ENCODE measurements around the gene RBM23. TPM values are rescaled to one million over a fixed set of nuclear protein-coding genes. Genes with fewer than 3 reads are reported as not detected.
"Not testable (repeated sequence)": the region's sequence is repeated elsewhere in the genome, so short reads cannot be mapped to it uniquely, and the experiment has no call there.

Gene RBM23
- 10 to 100 TPM; 91.7 to 98.0 TPM for total RNA-seq

DNA sequence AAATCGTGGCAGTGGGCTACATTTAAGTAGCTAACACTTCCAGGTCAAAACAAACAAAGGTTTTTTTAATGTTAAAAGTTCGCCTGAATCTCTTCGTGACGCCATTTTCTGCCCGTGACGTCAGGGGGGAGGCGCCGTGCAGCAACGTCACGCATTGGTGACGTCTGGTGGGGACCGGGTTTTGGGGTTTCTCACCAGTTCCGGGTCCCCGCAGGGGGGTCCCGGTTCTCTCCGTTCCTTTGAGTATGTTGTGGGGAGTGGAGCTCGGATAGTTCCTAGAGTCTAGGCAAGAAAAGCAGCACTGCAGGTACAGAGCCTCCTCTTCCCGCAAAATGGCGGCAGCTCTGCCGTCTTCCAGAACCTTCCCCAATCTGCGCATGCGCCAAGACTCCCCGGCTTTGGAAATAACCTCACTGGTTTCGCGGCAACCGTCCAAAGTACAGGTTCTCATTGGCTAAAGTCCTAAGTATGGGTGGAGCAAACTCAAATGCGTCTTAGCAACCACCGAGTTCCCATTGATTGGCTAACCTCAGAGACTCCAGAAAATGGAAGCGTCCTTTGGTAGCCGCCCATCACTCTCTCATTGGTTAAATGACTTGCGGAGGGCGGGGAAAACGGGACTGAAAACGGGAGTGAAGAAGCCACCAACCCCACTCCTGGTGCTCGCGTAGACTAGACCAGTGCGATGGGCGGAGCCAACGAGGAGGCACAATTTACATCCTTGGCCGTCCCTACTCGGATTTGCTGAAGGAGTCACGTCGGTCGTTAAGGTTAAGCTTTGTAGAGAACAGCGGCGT, at the start of gene RBM23:
Gene RBM23, minus strand, starts transcription at position 346 of the 797 bp plus-strand sequence.
- POLR2A ChIA-PET, result interaction anchor here (0.6 to 4.2 kb wide), 18 partner anchors 9 to 349 kb away, joined by 3 to 35 read pairs (median 5); partner anchors contain the start of genes ACIN1, C14orf119, DAD1 and LRP10
- Mint-ChIP-seq H3K27ac (peak within 1 kb of the TSS; percentile 99), H3K36me3 (peaks cover 18% of the 10 kb centered on the region), H3K4me1 (peaks cover 24% of the 10 kb centered on the region), H3K9me3 (no peaks in the 10 kb centered on the region), H3K27me3 (no peaks in the 10 kb centered on the region), H3K4me3 (peak within 1 kb of the TSS; percentile 94)
- ATAC-seq (ENCODE audit: low read depth) (peak; percentile 89), DNase-seq (peak; percentile 98)

DNA sequence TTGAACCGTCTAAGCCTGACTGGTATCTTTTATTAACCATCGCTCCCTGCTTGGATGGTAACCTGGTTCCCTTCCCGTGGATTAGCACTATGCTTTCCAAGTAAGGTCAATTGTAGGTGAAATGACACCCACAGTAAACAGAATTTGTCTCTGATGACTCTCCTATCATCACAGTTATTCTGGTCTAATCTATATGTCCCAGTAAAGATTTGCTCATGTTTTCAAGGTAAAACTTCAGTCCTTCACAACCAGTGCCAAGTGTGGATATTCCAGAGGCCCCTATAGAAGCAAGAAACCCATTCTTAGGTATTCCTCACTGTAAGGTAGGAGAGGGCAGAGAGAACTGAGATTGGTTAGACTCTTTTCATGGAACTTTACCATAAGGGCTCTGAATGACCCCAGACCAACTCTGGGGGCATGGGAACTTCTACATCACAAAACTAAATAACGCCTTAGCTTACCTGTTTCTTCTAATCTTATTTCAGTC, 47.9 kb upstream of the RBM23 start:
- ATAC-seq (ENCODE audit: low read depth) (no peak), DNase-seq (no peak)
- H3K4me1 Mint-ChIP-seq, result no peaks in the 10 kb centered on the region
- POLR2A ChIA-PET, result no interaction called here
- H3K27ac Mint-ChIP-seq, result no peak overlapping the region
- no peak overlapping the region for H3K4me3 Mint-ChIP-seq
- no peaks in the 10 kb centered on the region for H3K9me3 Mint-ChIP-seq
- peaks cover 7% of the 10 kb centered on the region for H3K27me3 Mint-ChIP-seq
- H3K36me3 Mint-ChIP-seq, result no peaks in the 10 kb centered on the region

- H3K4me3 Mint-ChIP-seq; POLR2A ChIA-PET; H3K36me3 Mint-ChIP-seq; H3K4me1 Mint-ChIP-seq; H3K27me3 Mint-ChIP-seq; ATAC-seq (ENCODE audit: low read depth); H3K9me3 Mint-ChIP-seq; DNase-seq; H3K27ac Mint-ChIP-seq: not testable (repeated sequence)
Measured at GRCh38 chr14:22965916-22966782, 47.2 kb upstream of the RBM23 start.

DNA sequence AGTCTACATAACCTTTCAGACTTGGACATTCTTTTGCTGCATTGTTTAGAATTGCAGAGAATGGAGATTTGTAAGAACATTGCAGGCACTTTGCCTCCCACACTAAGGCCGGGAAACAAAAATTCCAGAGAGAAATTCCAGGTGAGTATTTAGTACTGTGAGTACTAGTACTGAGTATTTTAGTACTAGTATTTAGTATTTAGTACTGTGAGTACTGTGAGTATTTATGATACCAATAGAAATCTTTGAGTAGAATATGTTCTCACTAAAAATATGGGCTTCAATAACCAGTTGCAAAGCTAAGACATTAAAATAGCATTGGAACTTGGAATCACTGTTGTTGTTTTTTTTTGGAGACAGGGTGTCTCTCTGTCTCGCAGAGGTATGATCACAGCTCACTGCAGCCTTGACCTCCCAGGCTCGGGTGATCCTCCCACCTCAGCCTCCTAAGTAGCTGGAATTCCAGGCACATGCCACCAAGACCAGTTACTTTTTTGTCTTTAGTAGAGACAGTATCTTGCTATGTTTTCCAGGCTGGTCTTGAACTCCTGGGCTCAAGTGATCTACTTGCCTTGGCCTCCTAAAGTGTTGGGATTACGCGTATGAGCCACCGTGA, 43.2 kb upstream of the RBM23 start:
- H3K36me3 Mint-ChIP-seq, result no peaks in the 10 kb centered on the region

DNA sequence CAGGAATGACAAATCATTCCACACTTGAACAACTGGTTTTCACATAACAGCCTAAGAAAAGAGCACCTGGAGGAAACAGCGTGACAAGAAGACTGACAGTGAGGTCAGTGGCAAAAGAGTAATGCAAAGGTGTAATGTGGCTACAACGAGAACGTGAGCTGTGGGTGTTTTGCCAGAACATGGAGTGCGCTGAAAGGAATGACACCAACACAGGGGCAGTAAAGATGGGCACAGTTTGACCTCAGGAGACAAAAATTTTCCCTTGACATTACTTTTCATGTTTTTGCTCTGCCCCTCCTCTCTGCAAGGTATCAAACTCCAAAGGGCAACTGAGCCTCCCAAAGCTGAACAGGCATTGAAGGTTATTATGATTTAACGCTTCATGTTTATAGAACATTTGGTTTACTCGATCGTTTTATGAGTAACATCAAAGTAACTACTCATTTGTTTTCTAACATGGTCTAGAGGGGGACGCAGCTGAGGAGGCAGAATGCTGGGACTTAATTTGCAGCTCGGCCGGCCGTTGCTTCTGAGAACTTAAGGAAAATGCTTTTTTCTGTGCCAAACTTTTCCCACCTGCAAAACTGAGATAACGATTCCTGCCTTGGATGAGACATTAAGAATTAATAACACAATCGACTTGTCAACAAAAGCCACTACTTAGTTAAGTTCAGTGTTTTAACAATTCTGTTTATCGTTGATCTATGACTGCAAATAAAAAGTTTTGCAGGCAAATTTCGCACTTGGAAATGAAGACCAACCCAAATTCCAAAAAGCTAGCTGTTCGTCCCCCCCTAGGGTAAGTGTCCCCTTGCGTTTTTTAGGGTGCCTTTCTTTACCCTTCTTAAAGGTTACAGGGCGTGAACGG, 37.0 kb upstream of the RBM23 start:
- H3K9me3 Mint-ChIP-seq, result no peaks in the 10 kb centered on the region
- POLR2A ChIA-PET, result interaction anchor here (0.6 to 3.2 kb wide), 15 partner anchors 9 to 366 kb away, joined by 3 to 17 read pairs (median 5); partner anchors contain the start of genes ACIN1, AJUBA, C14orf119 and CDH24
- DNase-seq, result no peak
- peak overlapping the region; percentile 90 for H3K27ac Mint-ChIP-seq
- peaks cover 16% of the 10 kb centered on the region for H3K36me3 Mint-ChIP-seq
- peaks cover 17% of the 10 kb centered on the region for H3K4me1 Mint-ChIP-seq
- H3K4me3 Mint-ChIP-seq, result peak overlapping the region; percentile 89
- H3K27me3 Mint-ChIP-seq, result peaks cover 3% of the 10 kb centered on the region
- no peak for ATAC-seq (ENCODE audit: low read depth)

More for the DNA sequence above, 43.2 kb upstream of the RBM23 start:
- Mint-ChIP-seq H3K27ac (no peak overlapping the region), H3K9me3 (no peaks in the 10 kb centered on the region), H3K4me3 (no peak overlapping the region), H3K27me3 (peaks cover 8% of the 10 kb centered on the region), H3K4me1 (peaks cover 4% of the 10 kb centered on the region)
- ATAC-seq (ENCODE audit: low read depth) (no peak), DNase-seq (no peak)
- POLR2A ChIA-PET, result no interaction called here

DNA sequence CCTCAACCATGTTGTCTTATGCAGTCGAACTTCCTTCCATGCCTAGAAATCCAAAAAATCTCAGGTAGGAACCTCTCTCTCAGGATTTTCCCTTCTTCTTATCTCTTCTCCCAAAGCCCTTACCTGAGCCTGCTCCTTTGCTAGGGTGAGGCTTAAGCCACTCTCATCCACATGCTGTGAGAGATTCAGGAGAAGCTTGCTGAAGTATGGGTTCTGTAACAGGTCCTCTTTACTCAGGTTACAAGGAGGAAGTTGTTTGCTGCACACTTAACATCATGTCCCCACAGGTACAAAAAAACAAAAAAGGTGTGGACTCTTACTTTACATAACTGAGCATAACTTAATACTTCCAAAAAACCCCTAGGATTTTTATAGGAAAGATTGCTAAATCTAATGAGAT, 33.5 kb upstream of the RBM23 start:
- H3K4me3 Mint-ChIP-seq, result no peak overlapping the region
- POLR2A ChIA-PET, result no interaction called here
- no peaks in the 10 kb centered on the region for H3K9me3 Mint-ChIP-seq
- DNase-seq (no peak), ATAC-seq (ENCODE audit: low read depth) (no peak)
- no peaks in the 10 kb centered on the region for H3K27me3 Mint-ChIP-seq
- peaks cover 22% of the 10 kb centered on the region for H3K36me3 Mint-ChIP-seq
- peaks cover 13% of the 10 kb centered on the region for H3K4me1 Mint-ChIP-seq
- no peak overlapping the region for H3K27ac Mint-ChIP-seq

- DNase-seq; POLR2A ChIA-PET; ATAC-seq (ENCODE audit: low read depth); H3K27me3 Mint-ChIP-seq; H3K27ac Mint-ChIP-seq; H3K9me3 Mint-ChIP-seq; H3K4me3 Mint-ChIP-seq: not testable (repeated sequence)
- Mint-ChIP-seq H3K4me1 (peaks cover 13% of the 10 kb centered on the region), H3K36me3 (peaks cover 27% of the 10 kb centered on the region)
Measured at GRCh38 chr14:22951795-22952194, 32.8 kb upstream of the RBM23 start.

GRCh38 chr14:22945642-22946041, 26.7 kb upstream of the RBM23 start:
- Mint-ChIP-seq H3K4me1 (no peaks in the 10 kb centered on the region), H3K27ac (no peak overlapping the region)
- DNase-seq, result no peak

GRCh38 chr14:22939684-22940083, 20.7 kb upstream of the RBM23 start:
- H3K4me3 Mint-ChIP-seq, result no peak overlapping the region
- no peaks in the 10 kb centered on the region for H3K9me3 Mint-ChIP-seq
- no peak for ATAC-seq (ENCODE audit: low read depth)
- H3K36me3 Mint-ChIP-seq, result peaks cover 16% of the 10 kb centered on the region
- no peaks in the 10 kb centered on the region for H3K27me3 Mint-ChIP-seq
- H3K4me1 Mint-ChIP-seq, result no peaks in the 10 kb centered on the region
- POLR2A ChIA-PET, result interaction anchor here (0.6 kb wide), 1 partner anchor 21 kb away, joined by 5 read pairs; no protein-coding TSS in a partner anchor
- DNase-seq, result no peak
- H3K27ac Mint-ChIP-seq, result no peak overlapping the region

More at GRCh38 chr14:22945642-22946041, 26.7 kb upstream of the RBM23 start:
- POLR2A ChIA-PET, result interaction anchor here (0.9 to 2.6 kb wide), 2 partner anchors 11 to 18 kb away, joined by 3 to 17 read pairs; partner anchors contain the start of gene HAUS4
- H3K36me3 Mint-ChIP-seq, result peaks cover 24% of the 10 kb centered on the region
- H3K9me3 Mint-ChIP-seq, result no peaks in the 10 kb centered on the region
- H3K4me3 Mint-ChIP-seq, result no peak overlapping the region
- H3K27me3 Mint-ChIP-seq, result no peaks in the 10 kb centered on the region
- ATAC-seq (ENCODE audit: low read depth), result no peak

DNA sequence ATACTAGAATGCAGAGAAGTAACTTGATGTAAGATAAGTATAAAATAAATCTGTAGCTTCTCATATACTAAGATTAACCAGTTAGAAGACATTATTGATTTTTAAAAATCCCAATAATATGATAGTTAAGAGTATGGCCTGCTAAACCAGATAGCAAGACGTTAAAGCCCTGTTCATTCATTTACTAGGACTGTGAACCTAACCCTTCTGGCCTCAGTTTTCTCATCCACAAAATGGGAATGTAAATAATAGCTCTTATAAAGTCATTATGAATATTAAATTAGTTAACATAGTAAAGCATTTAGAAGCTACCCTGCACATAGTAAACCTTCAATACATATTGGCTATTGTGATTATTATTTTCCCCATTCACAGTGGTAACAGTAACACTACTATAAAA, 16.2 kb upstream of the RBM23 start:
- Mint-ChIP-seq H3K4me3 (no peak overlapping the region), H3K9me3 (no peaks in the 10 kb centered on the region), H3K4me1 (no peaks in the 10 kb centered on the region), H3K27me3 (no peaks in the 10 kb centered on the region), H3K36me3 (peaks cover 8% of the 10 kb centered on the region), H3K27ac (no peak overlapping the region)
- no peak for ATAC-seq (ENCODE audit: low read depth)
- POLR2A ChIA-PET, result interaction anchor here (0.6 to 1.2 kb wide), 2 partner anchors 22 to 34 kb away, joined by 3 to 4 read pairs; partner anchors contain the start of gene HAUS4
- DNase-seq, result no peak

DNA sequence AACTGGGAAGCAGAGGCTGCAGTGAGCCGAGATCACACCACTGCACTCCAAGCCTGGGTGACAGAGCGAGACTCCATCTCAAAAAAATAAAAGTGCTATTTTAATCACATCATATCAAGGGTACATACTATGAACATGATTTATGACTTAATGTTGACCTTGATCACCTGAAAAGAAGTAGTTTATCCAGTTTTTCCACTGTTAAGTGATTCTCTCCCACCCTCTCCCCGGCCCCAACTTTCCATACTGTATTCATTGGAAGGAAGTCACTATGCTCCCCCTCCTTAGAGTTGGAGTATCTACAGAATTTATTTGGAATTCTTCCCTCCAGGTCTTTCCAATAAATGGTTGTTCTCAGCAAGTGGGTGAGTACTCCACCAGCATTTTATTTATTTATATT, 13.2 kb upstream of the RBM23 start:
- Mint-ChIP-seq H3K36me3 (peaks cover 4% of the 10 kb centered on the region), H3K27me3 (no peaks in the 10 kb centered on the region), H3K4me3 (no peak overlapping the region), H3K4me1 (peaks cover 11% of the 10 kb centered on the region), H3K27ac (no peak overlapping the region), H3K9me3 (no peaks in the 10 kb centered on the region)
- POLR2A ChIA-PET, result interaction anchor here (0.7 kb wide), 1 partner anchor 43 kb away, joined by 3 read pairs; no protein-coding TSS in a partner anchor
- DNase-seq (no peak), ATAC-seq (ENCODE audit: low read depth) (no peak)

- ATAC-seq (ENCODE audit: low read depth) (no peak), DNase-seq (no peak)
- no peak overlapping the region for H3K4me3 Mint-ChIP-seq
- H3K9me3 Mint-ChIP-seq, result no peaks in the 10 kb centered on the region
- peaks cover 25% of the 10 kb centered on the region for H3K4me1 Mint-ChIP-seq
- H3K36me3 Mint-ChIP-seq, result peaks cover 14% of the 10 kb centered on the region
- H3K27ac Mint-ChIP-seq, result no peak overlapping the region
- POLR2A ChIA-PET, result interaction anchor here (0.8 to 2.3 kb wide), 10 partner anchors 11 to 165 kb away, joined by 3 to 35 read pairs (median 5); partner anchors contain the start of genes ACIN1, AJUBA, HAUS4 and LRP10
- no peaks in the 10 kb centered on the region for H3K27me3 Mint-ChIP-seq
Measured at GRCh38 chr14:22929961-22930364, 11.0 kb upstream of the RBM23 start.

Measured in activated naive CD8-positive, alpha-beta T cell treated with anti-CD3 and anti-CD28 coated beads, Interleukin-2, amount 10 ng/mL, durations not matched to agents 7 days and 5 days (primary cell).